HL-60 (cell line): Measurements from ENCODE around the gene TANGO2.

Experiments used
- DNase-seq, 2 experiments: peaks; one replicate each; pipeline ENCODE4 v3.0.0-alpha.2; 2010 to 2020; ENCODE audit warnings: low read depth in 1 of 2, low spot score in 1 of 2
- H3K27ac ChIP-seq: fragments of 250-450 bp; sonication (Bioruptor Pico); replicated peaks from 2 replicates; pipeline ENCODE4 v1.5.1; 2020; ENCODE audit warnings: mild to moderate bottlenecking, moderate library complexity
- H3K27me3 ChIP-seq: fragments of 250-450 bp; sonication (Bioruptor Pico); 2 replicates; pipeline ENCODE4 v1.5.1; 2021; ENCODE audit warnings: mild to moderate bottlenecking, moderate library complexity; ENCODE audit not compliant: insufficient read depth, poor library complexity, severe bottlenecking
- H3K4me3 ChIP-seq: replicated peaks from 2 replicates; pipeline ENCODE4 v1.5.1; 2011; ENCODE audit warnings: mild to moderate bottlenecking, control low read depth, low read length; ENCODE audit not compliant: insufficient read depth
- CTCF ChIP-seq: IDR thresholded peaks from one replicate; pipeline ENCODE4 v1.5.1; 2011; ENCODE audit warnings: low read length, control low read depth, inconsistent platforms; ENCODE audit not compliant: insufficient read depth
- GABPA ChIP-seq: IDR thresholded peaks from 2 replicates; pipeline ENCODE4 v1.6.1; 2012; ENCODE audit warnings: low read depth
- POLR2AphosphoS5 ChIP-seq: IDR thresholded peaks from 2 replicates; pipeline ENCODE4 v1.6.1; 2012; ENCODE audit warnings: low read depth
- REST ChIP-seq: IDR thresholded peaks from 2 replicates; pipeline ENCODE4 v1.6.1; 2012; ENCODE audit warnings: low read depth; ENCODE audit not compliant: insufficient replicate concordance
- SPI1 ChIP-seq: IDR thresholded peaks from 2 replicates; pipeline ENCODE4 v1.6.1; 2012; ENCODE audit warnings: low read depth, mild to moderate bottlenecking, borderline replicate concordance

TANGO2 gene

GRCh38 chr22:20094197-20094807 is 73.4 kb downstream of the TANGO2 start:
- DNase-seq = no peak
- H3K4me3 ChIP-seq = no peak overlapping the region
- H3K27me3 ChIP-seq = no peaks in the 10 kb centered on the region
- H3K27ac ChIP-seq = no peak overlapping the region
- TF ChIP-seq POLR2AphosphoS5 = no peak
- TF ChIP-seq CTCF = no peak
- no peak for TF ChIP-seq REST
- no peak for TF ChIP-seq GABPA
- TF ChIP-seq SPI1 = no peak

- Histone ChIP-seq H3K27me3 (no peaks in the 10 kb centered on the region), H3K4me3 (no peak overlapping the region), H3K27ac (no peak overlapping the region)
- TF ChIP-seq POLR2AphosphoS5 (no peak), GABPA (no peak), REST (no peak), SPI1 (no peak), CTCF (no peak)
- DNase-seq = no peak
These were observed 74.6 kb downstream of the TANGO2 start for GRCh38 chr22:20095521-20095920.

GRCh38 chr22:20096574-20097420 is 75.9 kb downstream of the TANGO2 start:
- H3K27me3 ChIP-seq = no peaks in the 10 kb centered on the region
- H3K4me3 ChIP-seq = no peak overlapping the region
- no peak for DNase-seq
- no peak for TF ChIP-seq REST
- TF ChIP-seq SPI1 = no peak
- TF ChIP-seq GABPA = no peak
- TF ChIP-seq CTCF = no peak
- TF ChIP-seq POLR2AphosphoS5 = no peak
- no peak overlapping the region for H3K27ac ChIP-seq
